ENCODE results near the gene KIR2DL1. TPM values are rescaled to one million over a fixed set of nuclear protein-coding genes. Genes with fewer than 3 reads are reported as not detected.
A peak's percentile ranks its signal among the peaks of the same experiment; 100 is the strongest.

Gene KIR2DL1
- total and polyA plus RNA-seq, 9 of the 15 experiments (the other 6 are each of a cell fraction or from before 2014, with no cell fraction given) = not detected

DNA sequence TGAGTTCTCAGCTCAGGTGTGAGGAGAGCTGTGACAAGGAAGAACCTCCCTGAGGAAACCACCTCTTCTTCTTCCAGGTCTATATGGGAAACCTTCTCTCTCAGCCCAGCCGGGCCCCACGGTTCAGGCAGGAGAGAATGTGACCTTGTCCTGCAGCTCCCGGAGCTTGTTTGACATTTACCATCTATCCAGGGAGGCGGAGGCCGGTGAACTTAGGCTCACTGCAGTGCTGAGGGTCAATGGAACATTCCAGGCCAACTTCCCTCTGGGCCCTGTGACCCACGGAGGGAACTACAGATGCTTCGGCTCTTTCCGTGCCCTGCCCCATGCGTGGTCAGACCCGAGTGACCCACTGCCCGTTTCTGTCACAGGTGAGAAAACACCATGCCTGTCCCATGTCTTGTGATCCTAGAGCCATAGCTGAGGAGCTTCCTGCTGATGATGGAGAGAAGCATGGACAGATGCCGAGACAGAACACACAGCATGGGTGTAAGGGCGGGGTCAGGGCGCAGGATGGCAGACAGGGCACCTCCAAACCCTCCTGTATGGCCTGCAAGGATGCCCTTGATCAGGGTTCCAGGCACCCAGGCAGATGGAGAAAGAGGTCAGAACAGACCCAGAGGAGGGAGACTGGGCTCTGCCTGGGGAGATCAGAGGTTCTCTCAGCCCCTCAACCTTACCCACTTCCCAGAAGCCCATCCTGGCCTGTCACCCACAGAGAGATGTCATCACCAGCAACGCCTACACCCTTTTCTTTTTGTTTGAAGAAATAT lies 40.0 kb upstream of the KIR2DL1 start:
- intact Hi-C loops (cut with micrococcal nuclease) = no loop called here
- H2AFZ ChIP-seq (ENCODE audit: low read depth, low read length) = no peak overlapping the region

GRCh38 chr19:54731191-54731590 lies 38.4 kb upstream of the KIR2DL1 start:
- H3K9ac ChIP-seq (ENCODE audit: insufficient read depth in 1 of 2, low read depth in 2 of 2, low read length in 2 of 2) = no peak overlapping the region
- WGBS (ENCODE audit: insufficient coverage, low coverage, missing lambda C conversion rate) = 0% methylated on average over 8 of the region's 8 CpGs
- FAIRE-seq = no peak
- TF ChIP-seq SREBF1 (IDR thresholded peaks at IDR 0.05; ENCODE audit: borderline replicate concordance, low read depth, low read length) (no peak), FOSL1 (tag; conservative IDR thresholded peaks at IDR 0.05) (peak; percentile 38), PHF20 (IDR thresholded peaks at IDR 0.05; ENCODE audit: partially characterized antibody) (no peak), ZNF408 (CRISPR knock-in tag; IDR thresholded peaks at IDR 0.05; ENCODE audit: low read depth) (no peak), JUNB (CRISPR knock-in tag; conservative IDR thresholded peaks at IDR 0.05) (no peak), CBFA2T3 (IDR thresholded peaks at IDR 0.05) (no peak)
- TF ChIP-seq, protein P1, sequence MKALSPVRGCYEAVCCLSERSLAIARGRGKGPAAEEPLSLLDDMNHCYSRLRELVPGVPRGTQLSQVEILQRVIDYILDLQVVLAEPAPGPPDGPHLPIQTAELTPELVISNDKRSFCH (CRISPR knock-in tag; IDR thresholded peaks at IDR 0.05) = no peak
- TF ChIP-seq, protein P1 (tag; IDR thresholded peaks at IDR 0.05) = no peak
- TF ChIP-seq, protein P2, sequence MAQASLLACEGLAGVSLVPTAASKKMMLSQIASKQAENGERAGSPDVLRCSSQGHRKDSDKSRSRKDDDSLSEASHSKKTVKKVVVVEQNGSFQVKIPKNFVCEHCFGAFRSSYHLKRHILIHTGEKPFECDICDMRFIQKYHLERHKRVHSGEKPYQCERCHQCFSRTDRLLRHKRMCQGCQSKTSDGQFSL (CRISPR knock-in tag; IDR thresholded peaks at IDR 0.05) = no peak
- TF ChIP-seq, protein P2 (tag; IDR thresholded peaks at IDR 0.05) = no peak
- TF ChIP-seq, protein P3, sequence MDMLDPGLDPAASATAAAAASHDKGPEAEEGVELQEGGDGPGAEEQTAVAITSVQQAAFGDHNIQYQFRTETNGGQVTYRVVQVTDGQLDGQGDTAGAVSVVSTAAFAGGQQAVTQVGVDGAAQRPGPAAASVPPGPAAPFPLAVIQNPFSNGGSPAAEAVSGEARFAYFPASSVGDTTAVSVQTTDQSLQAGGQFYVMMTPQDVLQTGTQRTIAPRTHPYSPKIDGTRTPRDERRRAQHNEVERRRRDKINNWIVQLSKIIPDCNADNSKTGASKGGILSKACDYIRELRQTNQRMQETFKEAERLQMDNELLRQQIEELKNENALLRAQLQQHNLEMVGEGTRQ (CRISPR knock-in tag; IDR thresholded peaks at IDR 0.05) = no peak

More for the DNA sequence above, 40.0 kb upstream of the KIR2DL1 start:
- no peak overlapping the region for H3K4me3 ChIP-seq
- H3K27ac ChIP-seq (ENCODE audit: extremely low read depth, low read depth, low read length) = no peak overlapping the region
- no peaks in the 10 kb centered on the region; a peak in 2 of 5 replicates for H3K4me1 ChIP-seq (replicated peaks in 1 of 2; ENCODE audit: control insufficient read depth in 2 of 2, insufficient read depth in 2 of 2, low read length in 2 of 2)
- no peaks in the 10 kb centered on the region for H3K79me2 ChIP-seq (ENCODE audit: control insufficient read depth, insufficient read depth, low read length)
- peaks cover 0 to 13% of the 10 kb centered on the region in 2 experiments; a peak in 1 of 5 replicates for H3K27me3 ChIP-seq (ENCODE audit: control insufficient read depth in 2 of 2, insufficient read depth in 2 of 2, low read length in 2 of 2)
- no peaks in the 10 kb centered on the region for H3K9me1 ChIP-seq (ENCODE audit: control insufficient read depth, insufficient read depth, low read length)
- BruUV-seq (replicated peaks) = no TSS peak
- DNase-seq (ENCODE audit: extremely low read depth in 1 of 4, low spot score in 3 of 4) (no peak), FAIRE-seq (no peak), ATAC-seq (no peak)
- ChIA-PET CTCF (ENCODE audit: low intra/inter-chr PET ratio) (no interaction called here), POLR2A (no interaction called here)
- H3K9ac ChIP-seq (ENCODE audit: insufficient read depth in 1 of 2, low read depth in 2 of 2, low read length in 2 of 2) = no peak overlapping the region
- H3K9me3 ChIP-seq (replicated peaks; ENCODE audit: control insufficient read depth, insufficient read depth, low read depth, low read length) = no peaks in the 10 kb centered on the region
- in situ Hi-C loops (cut with MboI) = no loop called here
- H3K36me3 ChIP-seq (ENCODE audit: control insufficient read depth, insufficient read depth, low read length) = no peaks in the 10 kb centered on the region
- H3K4me2 ChIP-seq (ENCODE audit: insufficient read depth, low read length) = no peak overlapping the region
- WGBS (ENCODE audit: insufficient coverage, low coverage, missing lambda C conversion rate) = 0% methylated on average over 13 of the region's 15 CpGs
- TF ChIP-seq ZBTB17 (CRISPR knock-in tag; IDR thresholded peaks at IDR 0.05) (no peak), YBX1 (IDR thresholded peaks at IDR 0.05) (no peak), SMAD1 (IDR thresholded peaks at IDR 0.05; ENCODE audit: low read depth, low read length, partially characterized antibody) (no peak), ZSCAN32 (CRISPR knock-in tag; IDR thresholded peaks at IDR 0.05) (no peak), SIN3B (IDR thresholded peaks at IDR 0.05; ENCODE audit: low read depth) (no peak), POLR3A (IDR thresholded peaks at IDR 0.05; ENCODE audit: borderline replicate concordance, extremely low read depth, insufficient read depth, insufficient read length) (no peak), CBX8 (IDR thresholded peaks at IDR 0.05; ENCODE audit: borderline replicate concordance, extremely low read depth, low read depth, low read length, poor library complexity, severe bottlenecking) (no peak), ZNF24 (IDR thresholded peaks at IDR 0.05) (no peak), ELF2 (CRISPR knock-in tag; IDR thresholded peaks at IDR 0.05) (no peak), ZNF57 (CRISPR knock-in tag; IDR thresholded peaks at IDR 0.05) (no peak)
- no peaks in the 10 kb centered on the region for H4K20me1 ChIP-seq (replicated peaks; ENCODE audit: control insufficient read depth, insufficient read depth, low read length)

More at GRCh38 chr19:54731191-54731590, 38.4 kb upstream of the KIR2DL1 start:
- no peaks in the 10 kb centered on the region; a peak in 2 of 5 replicates for H3K4me1 ChIP-seq (replicated peaks in 1 of 2; ENCODE audit: control insufficient read depth in 2 of 2, insufficient read depth in 2 of 2, low read length in 2 of 2)
- BruUV-seq (replicated peaks) = no TSS peak
- intact Hi-C loops (cut with micrococcal nuclease) = no loop called here
- ChIA-PET POLR2A (no interaction called here), CTCF (ENCODE audit: low intra/inter-chr PET ratio) (no interaction called here)
- no peak for DNase-seq (ENCODE audit: extremely low read depth in 1 of 4, low spot score in 3 of 4)
- H4K20me1 ChIP-seq (replicated peaks; ENCODE audit: control insufficient read depth, insufficient read depth, low read length) = no peaks in the 10 kb centered on the region
- no peak overlapping the region for H3K27ac ChIP-seq (ENCODE audit: extremely low read depth, low read depth, low read length)
- no peak overlapping the region for H3K4me3 ChIP-seq
- H3K4me2 ChIP-seq (ENCODE audit: insufficient read depth, low read length) = peak overlapping the region; percentile 18; the same call in 1 of the 2 replicates
- H3K36me3 ChIP-seq (ENCODE audit: control insufficient read depth, insufficient read depth, low read length) = no peaks in the 10 kb centered on the region
- no peak for ATAC-seq
- in situ Hi-C loops (cut with MboI) = no loop called here
- H3K27me3 ChIP-seq (ENCODE audit: control insufficient read depth in 2 of 2, insufficient read depth in 2 of 2, low read length in 2 of 2) = peaks cover 0 to 13% of the 10 kb centered on the region in 2 experiments; a peak in 1 of 5 replicates
- no peaks in the 10 kb centered on the region for H3K9me3 ChIP-seq (replicated peaks; ENCODE audit: control insufficient read depth, insufficient read depth, low read depth, low read length)
- H3K9me1 ChIP-seq (ENCODE audit: control insufficient read depth, insufficient read depth, low read length) = no peaks in the 10 kb centered on the region
- no peak overlapping the region; the same call in 1 of the 2 replicates for H2AFZ ChIP-seq (ENCODE audit: low read depth, low read length)
- H3K79me2 ChIP-seq (ENCODE audit: control insufficient read depth, insufficient read depth, low read length) = no peaks in the 10 kb centered on the region

All from K562 (cell line).